IPS-20b (cell line): ENCODE measurements around the gene BAG3.
"Not testable (repeated sequence)": the region's sequence is repeated elsewhere in the genome, so short reads cannot be mapped to it uniquely, and the experiment has no call there.

Source experiments
- H3K27ac ChIP-seq: one replicate; pipeline ENCODE4 v1.5.1; 2013; ENCODE audit warnings: low read length
- H3K27me3 ChIP-seq: 2 replicates; pipeline ENCODE4 v1.6.1; 2013; ENCODE audit warnings: mild to moderate bottlenecking, low read length, inconsistent platforms; ENCODE audit not compliant: insufficient read depth
- H3K36me3 ChIP-seq: 2 replicates; pipeline ENCODE4 v1.6.1; 2013; ENCODE audit warnings: low read depth, mild to moderate bottlenecking, inconsistent platforms, low read length, moderate library complexity; ENCODE audit not compliant: insufficient read depth
- H3K4me1 ChIP-seq: 2 replicates; pipeline ENCODE4 v1.6.1; 2013; ENCODE audit warnings: mild to moderate bottlenecking, control low read depth, inconsistent platforms, low read length, moderate library complexity; ENCODE audit not compliant: insufficient read depth
- H3K4me3 ChIP-seq: 2 replicates; pipeline ENCODE4 v1.5.1; 2013; ENCODE audit warnings: mild to moderate bottlenecking, low read length, inconsistent platforms
- H3K9ac ChIP-seq: 2 replicates; pipeline ENCODE4 v1.6.1; 2013; ENCODE audit warnings: low read depth, mild to moderate bottlenecking, inconsistent platforms, low read length, moderate library complexity
- H3K9me3 ChIP-seq: 2 replicates; pipeline ENCODE4 v1.6.1; 2013; ENCODE audit warnings: mild to moderate bottlenecking, low read depth, low read length, inconsistent platforms; ENCODE audit not compliant: insufficient read depth

BAG3 gene

GRCh38 chr10:119706521-119707278 is 55.5 kb downstream of the BAG3 start:
- Histone ChIP-seq H3K4me1 (peaks cover 10% of the 10 kb centered on the region), H3K9me3 (peaks cover 16% of the 10 kb centered on the region), H3K36me3 (no peaks in the 10 kb centered on the region), H3K27me3 (no peaks in the 10 kb centered on the region), H3K4me3 (no peak overlapping the region), H3K27ac (no peak overlapping the region), H3K9ac (no peak overlapping the region)

- H3K4me3 ChIP-seq, H3K36me3 ChIP-seq, H3K27me3 ChIP-seq, H3K9ac ChIP-seq, H3K4me1 ChIP-seq, H3K27ac ChIP-seq: not testable (repeated sequence)
- H3K9me3 ChIP-seq = peaks cover 16% of the 10 kb centered on the region
Observed at GRCh38 chr10:119707331-119707730, 56.2 kb downstream of the BAG3 start.

GRCh38 chr10:119710935-119711334 is 59.8 kb downstream of the BAG3 start:
- H3K4me3 ChIP-seq, H3K27ac ChIP-seq, H3K4me1 ChIP-seq, H3K27me3 ChIP-seq, H3K36me3 ChIP-seq, H3K9ac ChIP-seq: not testable (repeated sequence)
- peaks cover 16% of the 10 kb centered on the region for H3K9me3 ChIP-seq

- H3K9ac ChIP-seq = no peak overlapping the region
Observed at GRCh38 chr10:119713744-119714483, 62.7 kb downstream of the BAG3 start.

GRCh38 chr10:119714484-119714816 is 63.3 kb downstream of the BAG3 start:
- no peak overlapping the region for H3K27ac ChIP-seq

More at GRCh38 chr10:119713744-119714483, 62.7 kb downstream of the BAG3 start:
- no peaks in the 10 kb centered on the region for H3K27me3 ChIP-seq
- H3K36me3 ChIP-seq = no peaks in the 10 kb centered on the region
- no peak overlapping the region for H3K4me3 ChIP-seq
- no peak overlapping the region for H3K27ac ChIP-seq
- peaks cover 3% of the 10 kb centered on the region; the same call in 1 of the 2 replicates for H3K9me3 ChIP-seq
- no peaks in the 10 kb centered on the region for H3K4me1 ChIP-seq

GRCh38 chr10:119715628-119716505 is 64.7 kb downstream of the BAG3 start:
- Histone ChIP-seq H3K9ac (no peak overlapping the region), H3K4me1 (no peaks in the 10 kb centered on the region), H3K36me3 (no peaks in the 10 kb centered on the region), H3K9me3 (peaks cover 7% of the 10 kb centered on the region), H3K27ac (no peak overlapping the region), H3K4me3 (no peak overlapping the region), H3K27me3 (no peaks in the 10 kb centered on the region)

More at GRCh38 chr10:119714484-119714816, 63.3 kb downstream of the BAG3 start:
- Histone ChIP-seq H3K9me3 (peaks cover 3% of the 10 kb centered on the region; the same call in 1 of the 2 replicates), H3K36me3 (no peaks in the 10 kb centered on the region), H3K27me3 (no peaks in the 10 kb centered on the region), H3K4me3 (no peak overlapping the region), H3K9ac (no peak overlapping the region), H3K4me1 (no peaks in the 10 kb centered on the region)

- Histone ChIP-seq H3K4me3 (no peak overlapping the region), H3K36me3 (no peaks in the 10 kb centered on the region), H3K27ac (no peak overlapping the region), H3K9ac (no peak overlapping the region), H3K9me3 (peaks cover 7% of the 10 kb centered on the region), H3K27me3 (no peaks in the 10 kb centered on the region), H3K4me1 (peaks cover 5% of the 10 kb centered on the region; the same call in 1 of the 2 replicates)
Observed at GRCh38 chr10:119723161-119723560, 72.0 kb downstream of the BAG3 start.

GRCh38 chr10:119723624-119724023 is 72.4 kb downstream of the BAG3 start:
- Histone ChIP-seq H3K4me3 (no peak overlapping the region), H3K27me3 (no peaks in the 10 kb centered on the region), H3K9ac (no peak overlapping the region), H3K4me1 (peaks cover 5% of the 10 kb centered on the region), H3K27ac (no peak overlapping the region), H3K36me3 (no peaks in the 10 kb centered on the region), H3K9me3 (peaks cover 7% of the 10 kb centered on the region)

GRCh38 chr10:119724593-119725516 is 73.7 kb downstream of the BAG3 start:
- Histone ChIP-seq H3K27me3 (no peaks in the 10 kb centered on the region), H3K9me3 (peaks cover 7% of the 10 kb centered on the region), H3K4me3 (peak overlapping the region; percentile 76), H3K27ac (peak overlapping the region; percentile 54), H3K36me3 (no peaks in the 10 kb centered on the region), H3K4me1 (peaks cover 5% of the 10 kb centered on the region), H3K9ac (peak overlapping the region; percentile 86; the same call in 1 of the 2 replicates)

- H3K27me3 ChIP-seq = no peaks in the 10 kb centered on the region
- H3K4me1 ChIP-seq = peaks cover 5% of the 10 kb centered on the region
- peaks cover 4% of the 10 kb centered on the region for H3K9me3 ChIP-seq
- peak overlapping the region; percentile 54 for H3K27ac ChIP-seq
- H3K9ac ChIP-seq = peak overlapping the region; percentile 86; the same call in 1 of the 2 replicates
- H3K4me3 ChIP-seq = peak overlapping the region; percentile 76
- no peaks in the 10 kb centered on the region for H3K36me3 ChIP-seq
Observed at GRCh38 chr10:119725517-119725827, 74.3 kb downstream of the BAG3 start.
